H1 (cell line): ENCODE data around the gene ZBTB20. TPM values are rescaled to one million over a fixed set of nuclear protein-coding genes. Genes with fewer than 3 reads are reported as not detected.

Source experiments
- CTCF ChIA-PET: fragments of 300-600 bp; sonication (Branson Sonifier 250); formaldehyde crosslinking; loops from one replicate; lab custom pipeline; 2021; ENCODE audit not compliant: partially characterized antibody; lab: Charles Lee
- POLR2A ChIA-PET: fragments of 300-600 bp; sonication (Branson Sonifier 250); formaldehyde crosslinking; loops from one replicate; lab custom pipeline; 2021; ENCODE audit warnings: inconsistent platforms; ENCODE audit not compliant: partially characterized antibody; lab: Charles Lee
- DNase-seq, 2 experiments: peaks; one replicate each; pipeline versions ENCODE4 v3.0.0 to v3.0.0-alpha.2; 2010 to 2022; ENCODE audit warnings: low spot score in 2 of 2, low read depth in 1 of 2, mixed read lengths in 1 of 2
- FAIRE-seq: peaks from 2 replicates; lab custom pipeline; 2011; peaks lifted over from hg19 to GRCh38; lab: Jason Lieb, UNC
- H2AFZ ChIP-seq: 2 replicates; pipeline ENCODE4 v1.8.1; 2012; ENCODE audit warnings: low read length, inconsistent platforms
- H2AK5ac ChIP-seq: 2 replicates; pipeline ENCODE4 v1.6.1; 2013; ENCODE audit warnings: low read depth, low read length
- H2BK120ac ChIP-seq: replicated peaks from 2 replicates; pipeline ENCODE3; 2013; ENCODE audit warnings: low read depth, low read length, inconsistent platforms
- H2BK12ac ChIP-seq: 2 replicates; pipeline ENCODE4 v1.6.1; 2013; ENCODE audit warnings: low read depth, low read length
- H2BK15ac ChIP-seq: 2 replicates; pipeline ENCODE4 v1.6.1; 2013; ENCODE audit warnings: low read length
- H2BK20ac ChIP-seq: 2 replicates; pipeline ENCODE4 v1.6.1; 2013; ENCODE audit warnings: low read length
- H2BK5ac ChIP-seq: 2 replicates; pipeline ENCODE4 v1.6.1; 2013; ENCODE audit warnings: low read depth, low read length
- H3K14ac ChIP-seq: 2 replicates; pipeline ENCODE4 v1.6.1; 2013; ENCODE audit warnings: inconsistent platforms; ENCODE audit not compliant: insufficient read length
- H3K18ac ChIP-seq: 2 replicates; pipeline ENCODE4 v1.6.1; 2013; ENCODE audit warnings: low read length; ENCODE audit errors: extremely low read depth
- H3K23ac ChIP-seq: 2 replicates; pipeline ENCODE4 v1.6.1; 2013; ENCODE audit warnings: inconsistent platforms; ENCODE audit not compliant: insufficient read length
- H3K23me2 ChIP-seq: 2 replicates; pipeline ENCODE4 v1.6.1; 2013; ENCODE audit warnings: low read depth, low read length
- H3K27ac ChIP-seq: 2 replicates; pipeline ENCODE4 v1.6.1; 2011; ENCODE audit warnings: low read depth, low read length, inconsistent platforms
- H3K27me3 ChIP-seq, 4 experiments: replicated peaks in 1 of 4; 1 replicate in 1 of 4; 2 replicates in 3 of 4; pipeline versions ENCODE4 v1.6.1 to v1.8.1; 2011 to 2013; ENCODE audit warnings: low read length in 3 of 4, mild to moderate bottlenecking in 3 of 4, inconsistent platforms in 2 of 4, mixed read lengths in 2 of 4, moderate library complexity in 1 of 4; ENCODE audit not compliant: control insufficient read depth in 3 of 4, insufficient read depth in 3 of 4; ENCODE audit errors: extremely low read depth in 1 of 4
- H3K36me3 ChIP-seq, 4 experiments: 2 replicates each; pipeline versions ENCODE4 v1.6.1 to v1.8.1; 2011 to 2013; ENCODE audit warnings: mild to moderate bottlenecking in 4 of 4, low read length in 3 of 4, moderate library complexity in 2 of 4, control low read depth in 1 of 4, inconsistent platforms in 1 of 4; ENCODE audit not compliant: insufficient read depth in 4 of 4, control insufficient read depth in 2 of 4
- H3K4ac ChIP-seq: replicated peaks from 2 replicates; pipeline ENCODE3; 2013; ENCODE audit warnings: low read length, low read depth, mixed read lengths, inconsistent platforms; ENCODE audit not compliant: insufficient read length
- H3K4me1 ChIP-seq, 4 experiments: replicated peaks in 1 of 4; 1 replicate in 1 of 4; 2 replicates in 3 of 4; pipeline versions ENCODE4 v1.6.1 to v1.8.1; 2011 to 2013; ENCODE audit warnings: low read length in 3 of 4, inconsistent platforms in 2 of 4, mixed read lengths in 1 of 4; ENCODE audit not compliant: insufficient read depth in 4 of 4, control insufficient read depth in 3 of 4
- H3K4me2 ChIP-seq, 2 experiments: 2 replicates each; pipeline versions ENCODE4 v1.6.1 to v1.8.1; 2011 to 2013; ENCODE audit warnings: low read depth in 2 of 2, low read length in 2 of 2, control low read depth in 1 of 2, inconsistent platforms in 1 of 2, mild to moderate bottlenecking in 1 of 2; ENCODE audit not compliant: insufficient read depth in 1 of 2
- H3K4me3 ChIP-seq, 4 experiments: fragments of 200-600, 300-600 bp in 1 of 4; sonication (generic), shearing (Covaris generic), sonication (Bioruptor Twin) in 1 of 4; 2 replicates each; pipeline versions ENCODE4 v1.5.1 to v1.8.1; 2011 to 2016; ENCODE audit warnings: low read length in 4 of 4, low read depth in 3 of 4, control low read depth in 2 of 4, inconsistent platforms in 2 of 4, mild to moderate bottlenecking in 2 of 4, mixed read lengths in 1 of 4, moderate library complexity in 1 of 4; ENCODE audit not compliant: insufficient read depth in 2 of 4; ENCODE audit errors: extremely low read depth in 1 of 4
- H3K56ac ChIP-seq: replicated peaks from 2 replicates; pipeline ENCODE3; 2013; ENCODE audit warnings: low read depth, mild to moderate bottlenecking, mixed read lengths, low read length, inconsistent platforms; ENCODE audit not compliant: insufficient read length
- H3K79me1 ChIP-seq: 2 replicates; pipeline ENCODE4 v1.6.1; 2013; ENCODE audit warnings: low read depth, low read length, control low read depth
- H3K79me2 ChIP-seq, 2 experiments: 2 replicates each; pipeline versions ENCODE4 v1.6.1 to v1.8.1; 2012 to 2013; ENCODE audit warnings: low read length in 2 of 2, mild to moderate bottlenecking in 2 of 2, inconsistent platforms in 1 of 2; ENCODE audit not compliant: insufficient read depth in 2 of 2, control insufficient read depth in 1 of 2
- H3K9ac ChIP-seq, 4 experiments: replicated peaks in 1 of 4; 1 replicate in 1 of 4; 2 replicates in 3 of 4; pipeline versions ENCODE4 v1.6.1 to v1.8.1; 2011 to 2013; ENCODE audit warnings: low read depth in 3 of 4, low read length in 3 of 4, control low read depth in 2 of 4, mild to moderate bottlenecking in 2 of 4, moderate library complexity in 2 of 4, inconsistent platforms in 1 of 4; ENCODE audit errors: extremely low read depth in 1 of 4
- H3K9me3 ChIP-seq, 2 experiments: 2 replicates each; pipeline versions ENCODE4 v1.6.1 to v1.8.1; 2012 to 2013; ENCODE audit warnings: mild to moderate bottlenecking in 2 of 2, moderate library complexity in 2 of 2, control low read depth in 1 of 2, inconsistent platforms in 1 of 2, low read depth in 1 of 2, low read length in 1 of 2, mixed read lengths in 1 of 2; ENCODE audit not compliant: insufficient read depth in 2 of 2
- H4K20me1 ChIP-seq, 2 experiments: replicated peaks in 1 of 2; 2 replicates each; pipeline versions ENCODE3 to v1.8.1; 2011 to 2013; ENCODE audit warnings: inconsistent platforms in 2 of 2, low read length in 2 of 2, mild to moderate bottlenecking in 1 of 2; ENCODE audit not compliant: insufficient read depth in 2 of 2, control insufficient read depth in 1 of 2
- H4K5ac ChIP-seq: 2 replicates; pipeline ENCODE4 v1.6.1; 2013; ENCODE audit warnings: low read length, low read depth, mixed read lengths, inconsistent platforms; ENCODE audit not compliant: insufficient read length
- H4K8ac ChIP-seq: 2 replicates; pipeline ENCODE4 v1.8.0; 2013; ENCODE audit warnings: mild to moderate bottlenecking, moderate library complexity, low read length, inconsistent platforms; ENCODE audit not compliant: insufficient read depth; ENCODE audit errors: extremely low read depth
- H4K91ac ChIP-seq: replicated peaks from 2 replicates; pipeline ENCODE3; 2013; ENCODE audit warnings: low read length, mixed read lengths, inconsistent platforms; ENCODE audit not compliant: insufficient read length
- ASH2L ChIP-seq: fragments of 200-600, 300-600 bp; sonication (generic); IDR thresholded peaks from one replicate; pipeline ENCODE4 v1.7.1; 2017; ENCODE audit warnings: low read length
- RXRA ChIP-seq: IDR thresholded peaks from 2 replicates; pipeline ENCODE4 v1.6.1; 2011; ENCODE audit warnings: low read depth, mild to moderate bottlenecking, low read length, moderate library complexity; ENCODE audit not compliant: insufficient read depth
- WGBS, 2 experiments: shearing (Covaris generic) in 1 of 2; methylation state at CpG; one replicate each; pipeline versions ENCODE4 v1.1.6 to v1.1.7; 2013 to 2015; ENCODE audit warnings: low lambda C conversion rate in 2 of 2, mixed read lengths in 2 of 2, inconsistent platforms in 1 of 2, low coverage in 1 of 2, missing lambda C conversion rate in 1 of 2; ENCODE audit not compliant: insufficient replicate concordance in 2 of 2, insufficient coverage in 1 of 2, insufficient read length in 1 of 2; ENCODE audit errors: extremely low coverage in 1 of 2, missing lambda C conversion rate in 1 of 2; 5-methylcytosine and 5-hydroxymethylcytosine counted together
- polyA plus RNA-seq, 7 experiments: library from polyadenylated mRNA; depleted of rRNA in 3 of 7; stranded (reverse) in 5 of 7; unstranded in 2 of 7; fragments of >200 nt in 5 of 7; fragments of 200-250 nt in 2 of 7; gene quantifications; 1 replicate in 5 of 7; 2 replicates in 1 of 7; 4 replicates in 1 of 7; pipeline versions ENCODE4 v1.2.1 to v1.2.3, GENCODE V29; 2011 to 2013; ENCODE audit warnings: missing spikeins in 2 of 7, mixed read lengths in 2 of 7
- total RNA-seq: library from RNA; stranded (reverse); fragmentation: NEBNext Ultra II Directional; extraction: Animal tissue kit (Norgen Biotek cat#: 25700); gene quantifications from 2 replicates; pipeline ENCODE4 v1.2.1, GENCODE V29; 2021

The ZBTB20 gene
- total and polyA plus RNA-seq, 2 of the 8 experiments (the other 6 are each of a cell fraction or from before 2014, with no cell fraction given): 0.35 to 1.3 TPM

DNA sequence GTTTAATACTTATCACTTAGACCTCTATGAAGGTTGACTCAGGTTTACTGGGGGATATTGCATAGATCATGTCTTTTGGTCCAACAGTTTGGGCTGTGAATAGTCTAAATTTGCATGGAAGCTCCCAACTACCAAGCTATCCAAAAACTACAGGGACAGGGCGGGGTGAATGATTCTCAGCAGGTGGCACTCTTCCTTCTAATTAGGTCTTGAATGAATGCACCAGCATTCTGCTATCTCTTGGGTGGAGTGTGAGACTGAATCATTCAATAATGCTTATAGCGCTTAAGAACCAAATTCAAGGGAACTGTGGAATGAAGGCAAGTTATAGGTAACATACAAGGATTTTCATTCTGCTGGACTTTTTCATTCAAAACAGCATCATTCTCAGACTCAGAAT lies 507.0 kb downstream of the ZBTB20 start:
- FAIRE-seq: no peak
- Histone ChIP-seq H3K23ac (no peak overlapping the region), H2BK5ac (no peak overlapping the region), H4K5ac (no peak overlapping the region), H4K8ac (no peak overlapping the region), H3K27ac (no peak overlapping the region), H3K79me2 (no peaks in the 10 kb centered on the region), H3K27me3 (no peaks in the 10 kb centered on the region), H2AK5ac (no peak overlapping the region), H3K36me3 (no peaks in the 10 kb centered on the region), H3K4ac (no peak overlapping the region), H3K9ac (no peak overlapping the region), H3K4me2 (no peak overlapping the region), H3K4me3 (no peak overlapping the region), H2BK20ac (no peak overlapping the region), H2BK12ac (no peak overlapping the region), H3K9me3 (no peaks in the 10 kb centered on the region), H3K4me1 (peaks cover 0 to 4% (median 0%) of the 10 kb centered on the region in 4 experiments; a peak in 1 of 7 replicates), H3K14ac (no peak overlapping the region), H3K23me2 (no peaks in the 10 kb centered on the region), H2AFZ (no peak overlapping the region), H3K56ac (no peak overlapping the region), H2BK120ac (no peak overlapping the region), H3K79me1 (no peaks in the 10 kb centered on the region), H3K18ac (no peak overlapping the region), H4K20me1 (no peaks in the 10 kb centered on the region), H4K91ac (no peak overlapping the region), H2BK15ac (no peak overlapping the region)
- TF ChIP-seq RXRA (no peak), ASH2L (no peak)
- WGBS, 2 experiments: 85% methylated on average over 2 of the region's 2 CpGs; no CpG with 5 or more reads in 1 of the 2 experiments
- POLR2A ChIA-PET: no interaction called here
- CTCF ChIA-PET: interaction anchor here (1.1 kb wide), 2 partner anchors 10 to 258 kb away, joined by 3 to 4 read pairs; no protein-coding TSS in a partner anchor
- DNase-seq: no peak
